HG03432 (cell line): ENCODE data around the gene KLC1.

Source experiments
- ATAC-seq: cut with Tn5 transposase; IDR thresholded peaks from one replicate; pipeline ENCODE4 v1.9.1; 2021; ENCODE audit warnings: mild to moderate bottlenecking, moderate library complexity; ENCODE audit not compliant: unreplicated experiment

Gene KLC1

GRCh38 chr14:103731916-103732867 lies 103.2 kb downstream of the KLC1 start:
- ATAC-seq, result no peak

GRCh38 chr14:103732868-103733620 lies 104.0 kb downstream of the KLC1 start:
- no peak for ATAC-seq

GRCh38 chr14:103733651-103734050 lies 104.6 kb downstream of the KLC1 start:
- ATAC-seq, result no peak

DNA sequence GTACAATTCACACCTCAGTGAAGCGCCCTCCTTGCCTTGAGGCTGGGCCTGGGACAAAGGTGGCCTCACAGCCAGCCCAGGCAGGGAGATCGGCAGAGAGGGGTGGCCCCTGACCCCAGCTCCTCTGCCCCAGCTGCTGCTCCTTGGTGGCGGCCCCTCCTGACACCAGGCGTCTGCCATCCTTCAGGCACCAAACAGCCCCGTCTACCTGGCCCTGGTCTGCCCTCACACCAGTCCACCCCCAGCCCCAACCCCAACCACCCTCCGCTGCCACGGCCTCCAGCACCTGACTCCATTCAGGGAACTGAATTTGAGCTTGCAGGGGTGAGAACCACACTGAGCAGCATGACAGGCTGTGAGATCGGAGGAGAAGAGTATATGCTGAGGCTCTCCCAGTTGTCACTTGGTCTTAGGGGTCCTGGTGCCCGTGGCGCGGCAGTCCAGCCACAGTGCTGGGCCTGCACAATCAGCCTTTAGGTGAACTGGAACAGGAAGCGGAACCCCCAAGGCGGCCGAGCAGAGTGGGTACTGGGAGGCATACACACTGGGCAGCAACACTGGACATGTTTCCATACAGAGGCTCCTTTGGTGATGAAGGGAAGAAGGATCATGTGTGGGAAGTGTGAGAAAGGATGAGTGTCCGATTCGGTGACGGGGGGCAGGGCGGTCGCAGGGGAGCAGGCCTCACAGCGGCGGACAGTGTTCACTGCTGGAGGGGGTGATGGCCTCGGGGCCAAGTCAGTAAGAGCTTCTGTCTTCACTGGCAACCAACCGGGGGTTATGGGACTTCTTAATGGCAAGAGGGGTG lies 105.3 kb downstream of the KLC1 start:
- no peak for ATAC-seq

DNA sequence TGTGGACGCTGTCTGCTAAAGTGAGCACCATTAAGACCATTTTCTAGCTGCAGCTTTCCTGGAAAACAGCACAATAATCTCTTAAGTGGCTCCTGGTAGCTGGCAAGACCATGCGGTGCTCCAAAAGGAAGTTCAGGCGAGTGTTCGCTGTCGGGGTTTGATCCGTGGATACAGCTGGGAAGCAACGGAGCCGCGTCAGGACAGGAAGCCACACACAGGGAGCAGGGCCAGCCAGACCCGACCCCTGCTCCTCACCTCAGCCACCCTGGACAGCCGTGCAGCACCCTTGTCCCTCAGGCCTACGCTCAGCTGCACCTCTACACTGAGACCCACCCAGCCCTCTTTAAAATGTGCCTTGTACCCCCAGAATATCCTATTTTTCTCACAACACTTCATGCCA lies 106.0 kb downstream of the KLC1 start:
- ATAC-seq, result no peak

DNA sequence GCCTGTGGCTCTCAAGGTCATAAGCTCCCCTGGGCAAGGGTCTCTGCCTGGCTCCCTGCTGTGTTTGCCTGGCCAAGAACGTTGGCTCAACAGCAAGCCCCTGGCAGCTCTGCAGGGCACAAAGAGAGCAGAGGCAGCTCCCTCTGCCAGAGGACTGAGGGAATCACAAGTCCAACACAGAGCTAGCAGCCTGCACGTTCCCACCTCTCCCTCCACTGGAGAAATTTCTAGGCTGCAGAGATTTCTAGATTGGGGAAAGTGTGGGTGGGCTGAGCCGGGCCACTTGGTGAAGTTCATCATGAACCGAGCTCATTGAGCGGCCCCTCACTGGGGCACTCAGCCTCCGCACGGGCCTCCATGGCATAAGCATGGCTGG lies 106.4 kb downstream of the KLC1 start:
- ATAC-seq, result no peak

- no peak for ATAC-seq
Observed at GRCh38 chr14:103735815-103736545, 107.0 kb downstream of the KLC1 start.

GRCh38 chr14:103736546-103737431 lies 107.8 kb downstream of the KLC1 start:
- ATAC-seq, result no peak

GRCh38 chr14:103737432-103738045 lies 108.5 kb downstream of the KLC1 start:
- no peak for ATAC-seq

DNA sequence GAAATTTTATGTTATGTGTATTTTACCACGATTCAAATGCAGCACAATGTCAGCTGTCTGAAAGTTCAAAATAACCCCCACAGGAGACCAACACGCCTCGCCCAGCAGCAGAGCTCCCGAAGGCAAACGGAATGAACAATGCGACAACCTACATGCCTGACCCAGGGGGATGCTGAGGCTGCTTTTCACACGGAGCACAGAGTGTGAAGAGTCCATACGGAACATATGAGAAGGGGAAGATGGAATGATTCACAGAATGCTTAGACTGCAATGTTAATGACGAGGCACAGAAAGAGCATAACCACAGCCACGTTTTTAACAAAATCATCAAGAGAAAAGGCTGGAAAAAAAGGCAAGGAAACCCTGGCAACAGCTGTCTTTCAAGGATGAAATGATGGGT lies 109.2 kb downstream of the KLC1 start:
- ATAC-seq, result no peak

DNA sequence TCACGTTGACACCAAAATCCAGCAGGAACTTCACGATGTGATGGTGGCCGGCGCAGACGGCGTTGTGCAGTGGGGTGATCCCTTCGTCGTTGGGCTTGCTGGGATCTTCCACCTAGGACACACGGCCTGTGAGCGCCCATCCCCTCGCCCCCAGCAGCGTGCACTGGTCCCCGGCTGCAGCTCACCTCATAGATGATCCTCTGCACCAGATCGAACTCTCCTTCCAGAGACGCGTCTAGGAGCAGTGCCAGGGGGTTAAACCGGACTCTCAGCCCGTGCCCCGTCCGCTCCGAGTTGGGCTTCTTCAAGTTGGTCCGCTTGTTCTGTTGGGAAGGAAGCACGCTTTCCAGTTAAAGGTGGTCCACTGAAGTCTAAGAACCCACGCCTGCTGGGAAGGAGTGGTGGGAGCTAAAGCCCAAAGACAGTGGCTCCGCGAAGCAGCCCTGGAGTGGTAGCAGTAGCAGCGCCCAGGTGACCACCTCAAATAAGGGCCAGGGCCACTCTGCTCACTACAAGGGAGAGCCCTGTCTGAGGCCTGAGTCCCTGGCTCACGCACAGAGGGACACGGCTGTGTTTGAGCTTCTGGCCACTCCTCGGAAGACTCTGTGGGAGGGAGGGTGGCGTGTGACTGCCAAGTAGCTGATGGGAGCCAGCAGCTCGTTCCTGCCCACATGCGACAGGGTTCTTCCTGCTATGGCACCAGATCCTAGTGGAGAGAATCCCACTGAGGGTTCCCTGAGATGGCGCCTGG lies 109.9 kb downstream of the KLC1 start:
- no peak for ATAC-seq

DNA sequence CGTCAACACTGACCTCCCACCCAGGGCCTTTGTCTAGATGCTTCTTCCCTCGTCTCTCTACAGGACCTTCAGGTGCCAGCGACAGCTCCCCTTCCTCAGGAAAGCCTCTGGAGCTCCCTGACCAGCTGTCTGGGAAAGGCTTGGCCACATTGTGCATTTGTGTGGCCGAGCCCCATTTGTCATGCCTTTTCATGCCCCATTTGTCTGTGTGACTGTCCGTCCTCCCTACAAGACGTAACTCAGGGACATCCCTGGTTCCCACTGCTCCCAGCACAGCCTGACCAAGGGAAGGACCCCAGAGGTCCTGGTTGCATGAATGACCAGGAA lies 110.4 kb downstream of the KLC1 start:
- no peak for ATAC-seq

DNA sequence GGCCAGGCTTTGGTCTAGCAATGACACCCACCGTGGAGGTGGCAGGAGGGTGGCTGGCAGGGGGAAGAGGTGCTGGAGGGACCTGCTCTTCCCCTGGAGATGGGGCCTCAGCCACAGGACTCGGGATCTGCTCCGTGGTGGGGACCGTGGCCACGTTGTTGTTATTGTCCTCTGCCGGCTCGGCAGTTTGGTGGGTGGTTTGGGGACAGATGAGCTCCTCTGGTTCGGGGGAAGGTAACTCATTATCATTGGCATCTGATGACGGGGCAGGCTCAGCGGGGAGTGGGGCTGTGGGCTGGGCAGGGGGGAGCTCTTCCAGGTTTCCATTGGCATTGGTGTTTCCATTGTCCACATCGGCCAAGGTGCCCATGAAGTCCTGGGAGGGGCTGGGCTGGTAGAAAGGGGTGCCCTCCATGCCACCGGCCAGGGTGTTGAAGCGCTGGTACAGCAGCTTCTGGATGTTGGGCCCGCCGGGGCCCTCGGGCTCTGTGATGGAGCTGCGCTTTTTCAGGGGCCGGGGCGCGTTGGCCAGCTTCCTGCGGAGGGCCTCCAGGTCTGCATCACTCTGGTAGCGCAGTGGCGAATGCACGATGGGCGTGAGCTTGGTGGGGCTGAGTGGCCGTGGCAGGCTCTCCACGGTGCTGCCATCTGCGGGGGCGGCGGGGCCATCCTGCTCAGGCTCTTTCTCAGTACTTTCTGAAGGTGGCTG lies 110.9 kb downstream of the KLC1 start:
- no peak for ATAC-seq

GRCh38 chr14:103740991-103741689 lies 112.1 kb downstream of the KLC1 start:
- ATAC-seq, result no peak

DNA sequence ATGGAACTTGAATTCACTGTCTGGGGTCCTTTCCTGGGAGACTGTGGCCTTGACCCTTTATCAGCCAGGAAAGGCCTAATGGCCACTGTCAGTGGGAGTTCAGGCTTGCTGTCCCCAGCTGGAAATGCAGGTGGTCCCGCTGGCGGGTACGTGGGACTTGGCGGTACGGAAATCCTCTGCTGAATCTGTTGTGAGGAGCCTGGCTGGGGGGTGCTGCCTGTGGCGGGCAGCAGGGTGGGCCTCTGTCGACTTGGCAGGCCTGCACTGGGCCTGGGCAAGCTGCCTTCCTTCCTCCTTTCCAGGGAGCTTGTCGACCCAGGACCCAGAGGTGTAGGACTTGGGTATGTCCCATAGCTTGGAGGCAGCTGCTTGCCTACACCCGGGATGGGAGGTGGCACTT lies 112.9 kb downstream of the KLC1 start:
- no peak for ATAC-seq

GRCh38 chr14:103742499-103743255 lies 113.7 kb downstream of the KLC1 start:
- ATAC-seq, result no peak

DNA sequence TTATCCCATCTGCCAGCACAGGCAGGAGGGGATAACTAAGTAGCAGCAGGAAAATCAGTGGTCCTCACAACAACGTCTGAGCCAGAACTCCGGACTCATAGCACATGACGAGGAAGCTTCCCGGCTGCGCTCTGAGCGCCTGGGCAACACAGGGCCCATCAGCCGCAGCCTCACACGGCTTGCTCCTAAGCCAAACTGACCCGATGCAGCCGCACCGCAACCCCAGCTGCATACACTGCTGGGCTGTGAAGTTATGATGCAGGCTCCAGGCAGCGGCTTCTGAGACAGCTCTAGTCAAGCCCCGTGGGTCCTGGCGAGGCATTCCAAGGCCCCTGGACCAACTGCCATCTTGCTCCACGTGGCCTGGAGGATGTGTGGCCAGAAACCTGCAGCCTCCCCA lies 114.7 kb downstream of the KLC1 start:
- ATAC-seq, result no peak
